K562 (cell line): ENCODE results near the gene RPS23. TPM values are rescaled to one million over a fixed set of nuclear protein-coding genes. Genes with fewer than 3 reads are reported as not detected.
A peak's percentile ranks its signal among the peaks of the same experiment; 100 is the strongest.

Experiments
- BRD4 ChIP-seq: fragments of 200-600 bp; sonication (generic); IDR thresholded peaks from 2 replicates; pipeline ENCODE4 v1.6.1; 2017; ENCODE audit warnings: inconsistent platforms
- BRF1 ChIP-seq: IDR thresholded peaks from 3 replicates; pipeline ENCODE4 v1.6.1; 2011; ENCODE audit warnings: borderline replicate concordance, mild to moderate bottlenecking; ENCODE audit not compliant: insufficient read length; ENCODE audit errors: extremely low read depth
- C11orf30 ChIP-seq: fragments of 450-650 bp; IDR thresholded peaks from 2 replicates; pipeline ENCODE4 v1.6.1; 2016; ENCODE audit warnings: low read depth, mild to moderate bottlenecking
- DIDO1 ChIP-seq: fragments of 450-650 bp; IDR thresholded peaks from 2 replicates; pipeline ENCODE4 v1.6.1; 2016; ENCODE audit warnings: low read depth, missing biosample characterization, missing genetic modification characterization
- FIP1L1 ChIP-seq: fragments of 200-400 bp; formaldehyde crosslinking; IDR thresholded peaks from 2 replicates; pipeline ENCODE4 v1.6.1; 2018; ENCODE audit warnings: mild to moderate bottlenecking, low read depth, low read length; ENCODE audit not compliant: poor library complexity, severe bottlenecking
- LCOR ChIP-seq: sonication (generic); formaldehyde crosslinking; IDR thresholded peaks from 2 replicates; pipeline ENCODE4 v1.8.0; 2022; ENCODE audit warnings: mild to moderate bottlenecking, missing genetic modification reagents
- NR2C1 ChIP-seq, 2 experiments: fragments of 450-650 bp; IDR thresholded peaks; 2 replicates each; pipeline ENCODE4 v1.6.1; 2017; ENCODE audit warnings: mild to moderate bottlenecking in 2 of 2, antibody characterized with exemption in 1 of 2, inconsistent platforms in 1 of 2, missing compliant biosample characterization in 1 of 2, missing genetic modification characterization in 1 of 2
- PHF20 ChIP-seq: fragments of 450-650 bp; IDR thresholded peaks from 2 replicates; pipeline ENCODE4 v1.6.1; 2018; ENCODE audit not compliant: partially characterized antibody
- POLR2H ChIP-seq: IDR thresholded peaks from 2 replicates; pipeline ENCODE4 v1.6.1; 2016; ENCODE audit warnings: missing genetic modification characterization, low read depth, mild to moderate bottlenecking, control low read depth, missing compliant biosample characterization, moderate library complexity
- PRPF4 ChIP-seq: fragments of 200-400 bp; formaldehyde crosslinking; IDR thresholded peaks from one replicate; pipeline ENCODE4 v1.6.1; 2017; ENCODE audit warnings: low read length, low read depth, mild to moderate bottlenecking; ENCODE audit not compliant: insufficient read depth, poor library complexity, severe bottlenecking
- PTBP1 ChIP-seq: fragments of 200-400 bp; formaldehyde crosslinking; IDR thresholded peaks from 2 replicates; pipeline ENCODE4 v1.6.1; 2017; ENCODE audit warnings: low read depth, low read length
- RFX5 ChIP-seq: IDR thresholded peaks from 2 replicates; pipeline ENCODE4 v1.6.1; 2011; ENCODE audit warnings: low read depth, mild to moderate bottlenecking, improper control_type of control experiment, low read length
- SMAD1 ChIP-seq: fragments of 150-350 bp; IDR thresholded peaks from 2 replicates; pipeline ENCODE4 v1.6.1; 2014; ENCODE audit warnings: low read length, low read depth; ENCODE audit not compliant: partially characterized antibody
- SMAD3 ChIP-seq: fragments of 450-650 bp; formaldehyde crosslinking; conservative IDR thresholded peaks from 2 replicates; pipeline ENCODE4 v1.4.0; 2020; ENCODE audit warnings: mild to moderate bottlenecking
- SMAD4 ChIP-seq: fragments of 250-450 bp; sonication (Bioruptor Pico); conservative IDR thresholded peaks from 2 replicates; pipeline ENCODE4 v1.8.0; 2021; ENCODE audit warnings: inconsistent platforms, mild to moderate bottlenecking, moderate library complexity
- SMARCC2 ChIP-seq: fragments of 450-650 bp; IDR thresholded peaks from 2 replicates; pipeline ENCODE4 v1.6.1; 2017; ENCODE audit warnings: antibody characterized with exemption, moderate library complexity, mild to moderate bottlenecking, low read depth
- YY1 ChIP-seq, 3 experiments: IDR thresholded peaks; 2 replicates each; pipeline ENCODE4 v1.6.1; 2011; ENCODE audit warnings: low read length in 2 of 3, mild to moderate bottlenecking in 2 of 3, moderate library complexity in 2 of 3, borderline replicate concordance in 1 of 3, control low read depth in 1 of 3, low read depth in 1 of 3; ENCODE audit not compliant: insufficient read depth in 3 of 3, insufficient replicate concordance in 2 of 3, control insufficient read depth in 1 of 3, insufficient read length in 1 of 3; ENCODE audit errors: extremely low read depth in 1 of 3
- ZFX ChIP-seq: sonication (generic); formaldehyde crosslinking; IDR thresholded peaks from 2 replicates; pipeline ENCODE4 v1.8.0; 2022; ENCODE audit warnings: mild to moderate bottlenecking, missing genetic modification reagents, moderate library complexity
- ZNF263 ChIP-seq: sonication (generic); formaldehyde crosslinking; IDR thresholded peaks from 2 replicates; pipeline ENCODE4 v1.8.0; 2022; ENCODE audit warnings: mild to moderate bottlenecking, missing genetic modification reagents, borderline replicate concordance
- ZNF668 ChIP-seq: fragments of 250-450 bp; sonication (Bioruptor Pico); IDR thresholded peaks from 2 replicates; pipeline ENCODE4 v1.8.0; 2022; ENCODE audit warnings: mild to moderate bottlenecking, inconsistent platforms
- polyA plus RNA-seq, 8 experiments: library from polyadenylated mRNA; depleted of rRNA in 4 of 8; stranded (reverse) in 5 of 8; unstranded in 3 of 8; fragments of >200 nt; fragmentation: Nextera tagmentation in 2 of 8; fragmentation: Illumina TruSeq in 1 of 8; extraction: Ambion mirVana in 2 of 8; extraction: Trizol in 1 of 8; gene quantifications; 2 replicates each; pipeline versions ENCODE4 v1.2.1 to v1.2.3, GENCODE V29; 2011 to 2014; ENCODE audit warnings: inconsistent platforms in 1 of 8, missing spikeins in 1 of 8
- total RNA-seq, 7 experiments: library from RNA; depleted of rRNA in 6 of 7; stranded (reverse); fragments of >200 nt in 6 of 7; fragmentation: Illumina TruSeq in 2 of 7; extraction: Trizol in 2 of 7; gene quantifications; 2 replicates each; pipeline versions ENCODE4 v1.2.1 to v1.2.3, GENCODE V29; 2011 to 2021; ENCODE audit warnings: low replicate concordance in 1 of 7
- TF ChIP-seq, protein P1 (sequence below): fragments of 250-450 bp; sonication (Bioruptor Pico); IDR thresholded peaks from 2 replicates; pipeline ENCODE4 v1.5.0; 2022; ENCODE audit warnings: mild to moderate bottlenecking
- TF ChIP-seq, protein P2 (sequence below), 3 experiments: fragments of 200-800 bp in 1 of 3; sonication (Bioruptor generic) in 1 of 3; sonication (generic) in 1 of 3; formaldehyde crosslinking in 1 of 3; IDR thresholded peaks; 2 replicates each; pipeline versions ENCODE4 v1.6.1 to v1.8.0; 2016 to 2022; ENCODE audit warnings: mild to moderate bottlenecking in 2 of 3, missing compliant biosample characterization in 2 of 3, missing genetic modification characterization in 2 of 3, missing genetic modification reagents in 1 of 3
- TF ChIP-seq, protein P3 (sequence below): sonication (generic); formaldehyde crosslinking; IDR thresholded peaks from 2 replicates; pipeline ENCODE4 v1.8.0; 2022; ENCODE audit warnings: mild to moderate bottlenecking, missing genetic modification reagents

RPS23 gene
- total and polyA plus RNA-seq, 9 of the 15 experiments (the other 6 are each of a cell fraction or from before 2014, with no cell fraction given) = 3,252 to 10,689 (median 6,302) TPM

DNA sequence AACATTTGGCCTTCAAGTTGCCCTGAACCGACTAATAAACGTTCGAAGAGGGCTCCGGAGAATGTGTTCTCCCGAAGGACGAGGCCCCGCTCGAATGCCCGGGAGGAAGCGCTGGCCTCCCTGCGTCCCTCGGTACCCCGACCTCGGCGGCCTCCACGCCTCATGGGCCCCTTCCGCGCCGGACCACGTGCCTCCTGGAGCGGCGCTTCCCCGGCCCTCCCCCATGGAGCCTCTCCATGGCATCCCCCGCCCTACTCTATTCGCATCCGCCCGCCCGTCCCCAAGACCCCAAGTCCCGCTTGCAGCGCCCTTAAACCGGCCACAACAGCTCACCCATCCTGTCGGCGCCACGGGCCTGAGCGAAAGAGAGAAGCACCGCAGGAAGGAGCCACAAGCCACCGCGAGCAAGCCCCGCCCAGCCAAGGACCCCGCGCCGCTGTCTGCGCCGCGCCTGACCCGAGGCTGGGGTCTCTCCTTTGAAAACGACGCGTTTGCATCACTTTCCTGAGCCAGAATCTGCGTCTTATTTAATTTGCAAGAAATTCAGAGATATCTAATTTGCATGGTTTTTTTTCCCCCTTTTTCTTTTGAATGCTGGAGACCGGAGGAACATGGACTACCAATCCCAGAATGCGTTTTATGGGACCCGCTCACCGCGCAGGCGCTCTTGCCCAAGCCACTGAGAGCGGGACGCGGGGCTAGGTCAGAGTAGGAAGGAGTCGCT is at the start of gene RPS23 (continued):
- TF ChIP-seq SMAD3 = peak; percentile 54; the same call in 1 of the 2 replicates
- TF ChIP-seq PHF20 = peak; percentile 69
- TF ChIP-seq SMAD1 = peak; percentile 67
- TF ChIP-seq, protein P1, sequence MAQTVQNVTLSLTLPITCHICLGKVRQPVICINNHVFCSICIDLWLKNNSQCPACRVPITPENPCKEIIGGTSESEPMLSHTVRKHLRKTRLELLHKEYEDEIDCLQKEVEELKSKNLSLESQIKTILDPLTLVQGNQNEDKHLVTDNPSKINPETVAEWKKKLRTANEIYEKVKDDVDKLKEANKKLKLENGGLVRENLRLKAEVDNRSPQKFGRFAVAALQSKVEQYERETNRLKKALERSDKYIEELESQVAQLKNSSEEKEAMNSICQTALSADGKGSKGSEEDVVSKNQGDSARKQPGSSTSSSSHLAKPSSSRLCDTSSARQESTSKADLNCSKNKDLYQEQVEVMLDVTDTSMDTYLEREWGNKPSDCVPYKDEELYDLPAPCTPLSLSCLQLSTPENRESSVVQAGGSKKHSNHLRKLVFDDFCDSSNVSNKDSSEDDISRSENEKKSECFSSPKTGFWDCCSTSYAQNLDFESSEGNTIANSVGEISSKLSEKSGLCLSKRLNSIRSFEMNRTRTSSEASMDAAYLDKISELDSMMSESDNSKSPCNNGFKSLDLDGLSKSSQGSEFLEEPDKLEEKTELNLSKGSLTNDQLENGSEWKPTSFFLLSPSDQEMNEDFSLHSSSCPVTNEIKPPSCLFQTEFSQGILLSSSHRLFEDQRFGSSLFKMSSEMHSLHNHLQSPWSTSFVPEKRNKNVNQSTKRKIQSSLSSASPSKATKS (CRISPR knock-in tag) = no peak
- TF ChIP-seq ZNF668 (CRISPR knock-in tag) = no peak
- peak; percentile 97 for TF ChIP-seq PRPF4
- TF ChIP-seq SMAD4 (CRISPR knock-in tag) = no peak; the same call in 1 of the 2 replicates
- no peak for TF ChIP-seq SMARCC2
- TF ChIP-seq FIP1L1 = peak; percentile 93
- TF ChIP-seq LCOR (CRISPR knock-in tag) = peak; percentile 81
- TF ChIP-seq, protein P2, sequence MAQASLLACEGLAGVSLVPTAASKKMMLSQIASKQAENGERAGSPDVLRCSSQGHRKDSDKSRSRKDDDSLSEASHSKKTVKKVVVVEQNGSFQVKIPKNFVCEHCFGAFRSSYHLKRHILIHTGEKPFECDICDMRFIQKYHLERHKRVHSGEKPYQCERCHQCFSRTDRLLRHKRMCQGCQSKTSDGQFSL (CRISPR knock-in tag; IDR thresholded peaks at IDR 0.05) = no peak
- TF ChIP-seq, protein P2 (tag; IDR thresholded peaks at IDR 0.05) = no peak
- TF ChIP-seq RFX5 = no peak
- peak; percentile 64; the same call in 1 of the 2 replicates for TF ChIP-seq ZNF263 (CRISPR knock-in tag)
- TF ChIP-seq ZFX (CRISPR knock-in tag) = peak; percentile 92
- peak; percentile 71 for TF ChIP-seq C11orf30
- peak; percentile 94 for TF ChIP-seq POLR2H (tag)
- TF ChIP-seq BRD4 = peak; percentile 94; the same call in 1 of the 2 replicates
- TF ChIP-seq NR2C1 (IDR thresholded peaks at IDR 0.05) = no peak
- TF ChIP-seq NR2C1 (tag; IDR thresholded peaks at IDR 0.05) = 0 out of 2 replicates have a peak, but pooled peaks have one; percentile 19
- TF ChIP-seq, protein P3, sequence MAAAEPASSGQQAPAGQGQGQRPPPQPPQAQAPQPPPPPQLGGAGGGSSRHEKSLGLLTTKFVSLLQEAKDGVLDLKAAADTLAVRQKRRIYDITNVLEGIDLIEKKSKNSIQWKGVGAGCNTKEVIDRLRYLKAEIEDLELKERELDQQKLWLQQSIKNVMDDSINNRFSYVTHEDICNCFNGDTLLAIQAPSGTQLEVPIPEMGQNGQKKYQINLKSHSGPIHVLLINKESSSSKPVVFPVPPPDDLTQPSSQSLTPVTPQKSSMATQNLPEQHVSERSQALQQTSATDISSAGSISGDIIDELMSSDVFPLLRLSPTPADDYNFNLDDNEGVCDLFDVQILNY = 0 out of 2 replicates have a peak, but pooled peaks have one; percentile 10
- no peak for TF ChIP-seq BRF1
- no peak for TF ChIP-seq DIDO1
- TF ChIP-seq PTBP1 = no peak
- peak in 2 of 3 experiments; percentile 65 to 80 for TF ChIP-seq YY1 (IDR thresholded peaks at IDR 0.05; ENCODE audit: borderline replicate concordance in 1 of 3, control insufficient read depth in 1 of 3, extremely low read depth in 1 of 3, insufficient read depth in 3 of 3, insufficient read length in 1 of 3, insufficient replicate concordance in 2 of 3, low read depth in 1 of 3, low read length in 2 of 3)
